ENCODE measurements around the gene FUT7.
A peak's percentile ranks its signal among the peaks of the same experiment; 100 is the strongest.

DNA sequence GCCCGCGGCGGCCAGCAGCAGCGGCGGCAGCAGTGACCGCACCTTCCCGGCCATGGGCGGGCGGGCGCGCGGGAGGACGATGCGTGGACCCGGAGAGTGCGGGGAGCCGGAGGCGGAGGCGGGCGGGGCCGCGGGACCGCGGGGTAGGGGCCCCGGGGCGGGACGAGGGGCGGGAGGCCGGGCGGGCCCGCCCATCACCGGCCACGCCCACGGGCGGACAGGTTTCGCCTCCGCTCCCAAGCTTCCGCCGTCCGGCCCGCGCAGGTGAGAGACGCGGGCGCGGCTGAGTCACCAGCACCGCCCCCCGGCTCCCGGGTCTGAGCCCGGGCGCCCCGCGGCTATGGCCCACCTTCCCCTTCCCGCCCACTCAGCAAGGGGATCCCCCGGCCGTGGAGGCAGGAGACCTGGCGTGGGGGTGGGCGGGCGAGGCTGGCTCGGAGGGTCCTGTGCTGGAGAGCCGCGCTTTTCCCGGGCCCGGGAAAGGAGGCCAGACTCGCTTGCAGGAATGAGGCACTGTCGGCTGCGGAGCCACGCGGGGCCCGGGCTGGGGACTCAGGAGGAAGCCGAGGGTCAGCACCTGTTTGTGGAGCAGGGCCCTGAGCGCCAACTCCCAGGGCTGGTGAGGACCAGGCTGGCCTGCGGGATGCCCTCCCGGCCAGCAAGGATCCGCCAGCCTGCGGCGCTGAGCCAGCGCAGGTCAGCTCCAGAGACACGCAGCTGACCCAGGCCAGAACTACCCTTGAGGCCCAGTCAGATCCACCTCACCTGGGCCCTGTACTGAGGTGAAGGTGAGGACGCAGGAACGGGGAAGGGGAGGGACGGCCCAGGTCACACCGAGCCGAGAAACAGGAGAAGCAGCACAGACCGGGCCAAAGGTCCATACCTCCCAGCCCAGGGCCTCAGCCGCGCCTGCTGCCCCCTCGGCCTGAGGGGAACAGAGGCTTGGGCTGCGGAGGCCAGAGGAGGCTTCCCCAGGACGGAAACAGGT is 22.4 kb upstream of the FUT7 start, which contains the start of gene ENTPD2:
- TF ChIP-seq TEAD4 (IDR thresholded peaks at IDR 0.05) (0 out of 2 replicates have a peak, but pooled peaks have one; percentile 10), EP300 (IDR thresholded peaks at IDR 0.05; ENCODE audit: borderline replicate concordance) (no peak), CEBPB (IDR thresholded peaks at IDR 0.05) (no peak), RAD21 (IDR thresholded peaks at IDR 0.05; ENCODE audit: low read depth) (no peak), FOXM1 (IDR thresholded peaks at IDR 0.05; ENCODE audit: borderline replicate concordance, low read depth) (no peak), CREB1 (IDR thresholded peaks at IDR 0.05; ENCODE audit: low read depth) (no peak), EGR1 (IDR thresholded peaks at IDR 0.05) (peak; percentile 68), TAF1 (IDR thresholded peaks at IDR 0.05; ENCODE audit: low read depth) (0 out of 2 replicates have a peak, but pooled peaks have one; percentile 37), NFIC (IDR thresholded peaks at IDR 0.05) (peak; percentile 41; the same call in 1 of the 2 replicates), TCF12 (IDR thresholded peaks at IDR 0.05; ENCODE audit: low read depth) (peak; percentile 64)
- TF ChIP-seq, protein P1, sequence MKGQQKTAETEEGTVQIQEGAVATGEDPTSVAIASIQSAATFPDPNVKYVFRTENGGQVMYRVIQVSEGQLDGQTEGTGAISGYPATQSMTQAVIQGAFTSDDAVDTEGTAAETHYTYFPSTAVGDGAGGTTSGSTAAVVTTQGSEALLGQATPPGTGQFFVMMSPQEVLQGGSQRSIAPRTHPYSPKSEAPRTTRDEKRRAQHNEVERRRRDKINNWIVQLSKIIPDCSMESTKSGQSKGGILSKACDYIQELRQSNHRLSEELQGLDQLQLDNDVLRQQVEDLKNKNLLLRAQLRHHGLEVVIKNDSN (IDR thresholded peaks at IDR 0.05) = no peak
- TF ChIP-seq, protein P2, sequence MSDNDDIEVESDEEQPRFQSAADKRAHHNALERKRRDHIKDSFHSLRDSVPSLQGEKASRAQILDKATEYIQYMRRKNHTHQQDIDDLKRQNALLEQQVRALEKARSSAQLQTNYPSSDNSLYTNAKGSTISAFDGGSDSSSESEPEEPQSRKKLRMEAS (IDR thresholded peaks at IDR 0.05) = peak; percentile 72
- TF ChIP-seq, protein P3, sequence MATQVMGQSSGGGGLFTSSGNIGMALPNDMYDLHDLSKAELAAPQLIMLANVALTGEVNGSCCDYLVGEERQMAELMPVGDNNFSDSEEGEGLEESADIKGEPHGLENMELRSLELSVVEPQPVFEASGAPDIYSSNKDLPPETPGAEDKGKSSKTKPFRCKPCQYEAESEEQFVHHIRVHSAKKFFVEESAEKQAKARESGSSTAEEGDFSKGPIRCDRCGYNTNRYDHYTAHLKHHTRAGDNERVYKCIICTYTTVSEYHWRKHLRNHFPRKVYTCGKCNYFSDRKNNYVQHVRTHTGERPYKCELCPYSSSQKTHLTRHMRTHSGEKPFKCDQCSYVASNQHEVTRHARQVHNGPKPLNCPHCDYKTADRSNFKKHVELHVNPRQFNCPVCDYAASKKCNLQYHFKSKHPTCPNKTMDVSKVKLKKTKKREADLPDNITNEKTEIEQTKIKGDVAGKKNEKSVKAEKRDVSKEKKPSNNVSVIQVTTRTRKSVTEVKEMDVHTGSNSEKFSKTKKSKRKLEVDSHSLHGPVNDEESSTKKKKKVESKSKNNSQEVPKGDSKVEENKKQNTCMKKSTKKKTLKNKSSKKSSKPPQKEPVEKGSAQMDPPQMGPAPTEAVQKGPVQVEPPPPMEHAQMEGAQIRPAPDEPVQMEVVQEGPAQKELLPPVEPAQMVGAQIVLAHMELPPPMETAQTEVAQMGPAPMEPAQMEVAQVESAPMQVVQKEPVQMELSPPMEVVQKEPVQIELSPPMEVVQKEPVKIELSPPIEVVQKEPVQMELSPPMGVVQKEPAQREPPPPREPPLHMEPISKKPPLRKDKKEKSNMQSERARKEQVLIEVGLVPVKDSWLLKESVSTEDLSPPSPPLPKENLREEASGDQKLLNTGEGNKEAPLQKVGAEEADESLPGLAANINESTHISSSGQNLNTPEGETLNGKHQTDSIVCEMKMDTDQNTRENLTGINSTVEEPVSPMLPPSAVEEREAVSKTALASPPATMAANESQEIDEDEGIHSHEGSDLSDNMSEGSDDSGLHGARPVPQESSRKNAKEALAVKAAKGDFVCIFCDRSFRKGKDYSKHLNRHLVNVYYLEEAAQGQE (IDR thresholded peaks at IDR 0.05; ENCODE audit: low read depth) = no peak
